ENCODE measurements around the gene STIM2.
"Not testable (repeated sequence)": the region's sequence is repeated elsewhere in the genome, so short reads cannot be mapped to it uniquely, and the experiment has no call there.

STIM2 gene

DNA sequence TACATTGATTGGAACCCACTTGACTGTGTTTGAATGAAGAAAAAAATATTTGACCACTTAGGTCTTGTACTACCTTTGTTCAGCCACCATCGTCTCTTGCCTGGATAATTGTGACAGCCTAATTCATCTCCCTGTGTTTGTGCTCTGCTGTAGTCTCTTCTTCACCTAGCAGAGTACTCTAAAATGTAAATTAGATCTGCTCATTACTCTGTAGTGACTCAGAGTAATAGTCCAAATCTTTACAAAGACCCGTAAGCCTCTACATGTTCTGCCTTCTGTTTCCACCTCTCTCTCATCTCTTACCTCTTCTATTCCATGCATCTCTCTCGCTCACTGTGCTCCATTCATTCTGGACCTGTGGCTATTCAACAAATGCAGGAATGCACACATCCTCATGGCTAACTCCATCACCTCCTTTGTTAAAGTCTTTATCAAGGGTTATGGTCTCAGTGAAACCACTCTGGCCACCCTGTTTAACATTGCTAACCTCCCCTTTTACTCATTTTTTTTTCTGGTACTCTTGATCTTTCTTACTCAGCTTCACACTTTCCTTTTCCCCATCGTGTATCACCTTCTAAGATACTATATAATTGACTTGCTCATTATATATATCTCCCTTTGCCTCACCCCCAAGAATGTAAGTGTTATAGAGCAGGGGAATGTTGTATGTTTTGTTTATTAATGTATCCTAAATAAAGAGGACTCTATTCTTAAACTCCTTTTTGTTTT is 98.4 kb downstream of the STIM2 start:
- no peak for DNase-seq

DNA sequence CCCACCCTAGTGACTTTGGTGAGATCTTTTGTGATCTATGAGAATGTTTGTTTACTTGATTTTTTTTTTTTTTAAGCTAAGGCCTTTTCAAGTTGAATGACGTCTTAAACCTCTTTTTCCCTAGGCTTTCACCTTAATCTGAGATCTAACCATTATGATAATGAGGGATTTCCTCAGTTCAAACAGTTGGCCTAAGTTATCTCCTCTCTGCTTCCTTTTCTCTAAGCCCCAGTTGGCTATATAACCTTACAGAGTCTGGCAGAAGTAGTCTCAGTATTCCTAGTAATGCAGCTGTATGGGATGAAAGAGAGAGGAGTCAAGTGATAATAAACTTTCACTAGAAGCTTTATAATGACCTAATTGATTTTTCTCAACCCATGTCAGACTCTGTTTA is 99.0 kb downstream of the STIM2 start:
- no peak for DNase-seq

DNA sequence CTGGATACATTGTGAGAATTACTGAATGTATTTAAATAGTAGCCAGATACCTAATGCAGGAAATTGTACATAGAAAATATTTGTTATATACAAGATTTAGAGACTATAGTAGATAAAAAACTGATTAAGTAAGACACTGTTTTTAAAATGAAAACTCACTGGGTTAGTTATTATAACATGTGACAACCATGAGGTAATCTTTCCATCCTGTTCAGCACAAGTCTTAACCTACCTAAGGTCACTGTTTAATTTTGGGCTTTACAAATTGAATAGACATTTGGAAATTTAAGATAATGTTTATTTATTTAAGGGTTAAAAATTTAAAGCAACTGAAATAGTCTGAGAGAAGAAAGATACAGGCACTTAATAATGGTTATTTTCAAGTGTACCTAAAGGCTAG is 102.1 kb downstream of the STIM2 start:
- DNase-seq, result no peak

DNA sequence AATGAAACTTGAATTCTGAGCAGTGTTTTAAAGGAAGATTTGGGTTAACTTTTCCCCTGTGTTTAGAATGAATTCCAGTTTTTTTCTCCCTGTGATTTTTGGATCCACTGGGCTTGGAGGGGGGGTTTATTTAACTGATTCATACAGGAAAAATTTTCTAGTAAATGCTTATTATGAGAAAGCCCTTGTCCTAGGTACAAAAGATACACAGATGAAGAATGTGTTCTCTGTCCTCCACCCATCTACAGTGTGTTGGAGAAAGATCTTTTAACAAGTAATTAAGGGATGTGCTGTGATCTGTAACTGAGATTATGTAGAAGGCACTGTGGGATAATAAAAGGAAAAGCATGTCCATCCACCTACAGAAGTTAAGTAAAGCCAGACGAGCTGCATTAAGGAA is 103.9 kb downstream of the STIM2 start:
- DNase-seq, result no peak

DNA sequence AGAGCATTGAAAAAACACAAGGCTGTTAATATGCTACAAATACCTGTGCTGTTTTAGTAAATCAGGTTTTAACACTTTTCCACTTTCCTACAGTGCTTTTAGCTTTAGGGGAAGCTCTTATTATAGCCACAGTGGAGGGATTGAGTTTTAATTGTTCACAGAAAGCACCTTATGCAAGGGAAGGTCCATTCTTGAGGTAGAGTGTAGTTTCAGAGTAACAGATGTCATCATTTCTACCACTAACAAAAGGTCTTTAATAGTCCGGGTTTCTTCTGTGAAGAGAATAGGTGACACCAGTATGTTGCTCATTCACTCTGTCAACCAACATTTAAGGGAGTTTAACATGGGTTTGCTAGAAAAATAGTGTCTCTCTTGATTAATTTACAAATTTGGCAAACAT is 104.4 kb downstream of the STIM2 start:
- no peak for DNase-seq

DNA sequence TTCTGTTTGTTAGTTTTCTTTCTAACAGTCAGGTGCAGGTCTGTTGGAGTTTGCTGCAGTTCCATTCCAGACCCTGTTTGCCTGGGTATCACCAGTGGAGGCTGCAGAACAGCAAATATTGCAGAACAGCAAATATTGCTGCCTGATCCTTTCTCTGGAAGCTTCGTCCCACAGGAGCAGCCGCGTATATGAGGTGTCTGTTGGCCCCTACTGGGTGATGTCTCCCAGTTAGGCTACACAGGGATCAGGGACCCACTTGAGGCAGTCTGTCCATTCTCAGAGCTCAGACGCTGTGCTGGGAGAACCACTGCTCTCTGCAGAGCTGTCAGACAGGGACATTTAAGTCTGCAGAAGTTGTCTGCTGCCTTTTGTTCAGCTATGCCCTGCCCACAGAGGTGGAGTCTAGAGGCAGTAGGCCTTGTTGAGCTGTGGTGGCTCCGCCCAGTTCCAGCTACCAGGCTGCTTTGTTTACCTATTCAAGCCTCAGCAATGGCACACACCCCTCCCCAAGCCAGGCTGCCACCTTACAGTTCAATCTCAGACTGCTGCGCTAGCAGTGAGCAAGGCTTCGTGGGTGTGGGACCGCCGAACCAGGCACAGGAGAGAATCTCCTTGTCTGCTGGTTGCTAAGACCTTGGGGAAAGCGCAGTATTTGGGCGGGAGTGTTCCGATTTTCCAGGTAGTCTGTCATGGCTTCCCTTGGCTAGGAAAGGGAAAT is 115.0 kb downstream of the STIM2 start:
- DNase-seq, result not testable (repeated sequence)

DNA sequence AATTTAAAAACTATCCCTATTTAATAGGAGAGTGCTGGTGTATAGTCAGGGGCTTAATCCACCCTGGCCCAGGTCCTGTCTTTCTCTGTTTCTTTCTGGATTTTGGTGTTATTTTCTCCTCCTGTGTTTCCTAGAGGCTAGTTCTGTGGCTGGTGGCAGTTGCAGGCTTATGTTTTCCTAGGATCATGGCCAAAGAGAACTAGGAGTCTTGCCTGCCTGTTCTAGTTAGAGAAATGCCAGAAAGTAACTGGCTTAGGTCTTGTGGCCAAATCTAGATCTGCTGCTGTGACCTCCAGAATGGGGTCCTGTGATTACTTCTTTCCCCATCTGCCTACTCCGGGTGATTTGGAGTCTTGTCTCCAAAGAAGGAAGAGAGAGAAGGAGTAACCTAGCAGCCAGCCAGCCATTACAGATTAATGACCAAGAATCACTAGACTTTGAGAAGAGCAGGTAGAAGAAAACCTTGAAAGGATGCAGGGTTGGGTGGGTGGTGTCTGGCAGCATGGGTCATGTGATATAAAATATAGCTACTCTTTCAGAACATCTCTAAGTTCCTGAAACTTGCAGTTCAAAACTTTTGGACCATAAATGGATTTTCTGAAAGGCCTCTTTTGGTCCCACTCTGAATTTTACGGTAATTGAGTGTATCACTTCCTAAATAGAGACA is 117.9 kb downstream of the STIM2 start:
- no peak for DNase-seq

DNA sequence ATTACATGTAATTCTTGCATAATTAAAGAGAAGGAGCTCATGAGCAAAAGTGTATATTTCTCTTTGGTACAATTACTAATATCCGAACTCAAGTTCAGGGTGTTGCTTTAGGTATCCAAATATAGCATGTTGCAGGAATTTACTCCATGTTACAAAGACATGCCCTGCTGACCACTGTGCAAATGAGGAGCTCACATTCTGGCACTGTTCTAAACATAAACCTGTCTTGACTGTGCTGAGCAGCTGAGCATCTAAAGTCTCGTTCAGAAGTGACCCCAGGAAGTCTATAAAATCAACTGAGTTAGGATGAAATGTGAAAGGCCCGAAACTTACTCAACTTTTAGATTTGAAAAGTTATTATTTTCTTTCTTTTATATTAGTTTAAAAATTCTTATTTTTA is 124.3 kb downstream of the STIM2 start:
- DNase-seq, result no peak

DNA sequence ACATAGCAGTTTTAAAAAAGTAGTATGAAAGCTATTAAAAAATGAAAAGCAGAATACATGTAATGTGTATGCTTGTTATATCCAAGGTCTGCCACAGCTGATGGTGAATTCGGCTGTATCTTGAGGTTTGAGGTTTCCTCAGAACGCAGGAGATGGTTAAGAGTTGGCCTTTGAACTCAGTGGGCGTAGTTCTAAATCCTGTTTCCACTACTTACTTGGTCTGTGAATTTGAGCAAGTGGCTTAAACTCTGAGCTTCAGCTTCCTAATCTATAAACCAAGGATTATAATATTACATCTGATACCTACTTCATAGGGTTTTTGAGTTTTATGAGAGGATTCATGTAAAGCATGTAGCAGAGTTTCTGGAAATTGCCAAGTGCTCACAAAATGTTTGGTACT is 125.2 kb downstream of the STIM2 start:
- DNase-seq, result no peak

DNA sequence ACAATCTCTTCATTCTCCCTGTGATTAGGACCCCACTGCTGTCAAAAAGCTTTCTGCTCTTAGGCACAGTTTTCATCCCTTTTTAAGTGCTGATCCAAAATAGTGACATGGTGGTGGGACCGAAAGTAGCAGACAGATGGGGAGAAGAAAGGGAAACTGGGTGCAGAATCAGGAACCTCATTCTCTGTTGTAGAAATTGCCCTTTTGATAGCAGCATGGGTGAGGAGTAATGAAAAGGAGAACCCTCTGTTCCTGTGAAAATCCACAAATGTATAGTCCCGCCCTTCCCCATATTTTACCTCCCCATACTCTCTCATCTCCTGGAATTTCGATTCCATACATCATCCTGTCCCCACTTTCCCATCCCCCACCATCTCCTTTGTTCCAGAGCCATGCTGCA is 126.5 kb downstream of the STIM2 start:
- no peak for DNase-seq

DNA sequence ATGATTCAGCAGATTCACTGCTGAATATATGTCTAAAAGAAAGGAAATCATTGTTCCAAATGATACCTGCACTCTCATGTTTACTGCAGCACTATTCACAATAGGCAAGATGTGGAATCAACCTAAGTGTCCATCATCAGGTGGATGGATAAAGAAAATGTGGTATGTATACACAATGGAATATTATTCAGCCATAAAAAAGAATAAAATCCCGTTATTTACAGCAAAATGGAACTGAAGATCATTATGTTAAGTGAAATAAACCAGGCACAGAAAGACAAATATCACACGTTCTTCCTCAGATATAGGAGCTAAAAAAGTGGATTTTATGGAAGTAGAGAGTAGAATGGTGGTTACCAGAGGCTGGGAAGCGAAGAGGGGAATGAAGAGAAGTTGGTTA is 130.4 kb downstream of the STIM2 start:
- no peak for DNase-seq

DNA sequence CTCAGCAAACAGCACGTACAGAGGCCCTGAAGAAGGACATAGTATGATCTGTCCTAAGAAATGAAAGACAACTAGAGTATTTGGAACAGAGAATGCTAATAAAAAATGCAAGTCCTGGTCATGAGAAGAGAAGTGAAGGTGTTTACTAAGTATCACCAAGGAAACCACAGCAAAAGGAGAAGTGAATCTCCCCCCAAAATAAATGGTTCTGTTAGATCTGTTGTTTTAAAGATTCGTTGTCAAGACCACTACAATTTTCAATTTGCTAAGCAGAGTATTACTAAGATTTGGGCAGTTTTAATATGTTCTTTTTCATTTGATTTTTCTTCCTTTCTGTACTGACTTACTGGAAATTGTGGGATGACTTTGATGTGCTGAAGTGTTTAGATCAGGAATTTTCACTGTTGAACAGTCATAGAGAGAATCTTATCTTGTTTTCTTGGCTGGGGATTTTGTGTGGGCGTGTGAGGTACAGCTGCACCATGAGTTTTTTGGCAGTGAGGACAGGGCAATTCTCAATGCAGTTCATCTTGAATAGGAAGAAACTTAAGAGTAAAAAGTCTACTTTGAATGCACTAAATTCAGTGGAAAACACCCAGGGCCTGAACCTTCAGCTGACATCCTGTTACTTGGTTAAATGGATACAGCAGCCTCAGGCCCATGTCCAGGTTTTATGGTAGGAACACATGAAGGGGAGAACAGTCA is 132.2 kb downstream of the STIM2 start:
- DNase-seq, result no peak

DNA sequence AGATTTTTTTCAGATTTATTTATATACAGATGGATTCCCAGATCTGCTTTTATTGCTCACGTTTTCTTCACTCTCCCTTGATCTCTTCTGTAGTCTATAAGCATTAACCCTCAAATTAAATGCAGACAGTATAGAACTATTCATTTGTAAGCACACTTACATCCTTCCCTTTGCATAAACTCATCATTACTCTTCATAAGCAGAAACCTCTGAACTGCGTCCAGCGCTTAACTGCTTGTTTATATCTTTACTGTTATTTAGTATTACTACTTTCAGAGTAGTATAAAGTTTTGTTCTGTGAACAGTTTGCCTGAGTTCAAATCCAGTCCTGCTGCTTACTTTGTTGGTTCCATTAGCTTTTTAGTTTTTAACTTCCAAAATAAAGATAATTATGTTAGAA is 132.9 kb downstream of the STIM2 start:
- no peak for DNase-seq

DNA sequence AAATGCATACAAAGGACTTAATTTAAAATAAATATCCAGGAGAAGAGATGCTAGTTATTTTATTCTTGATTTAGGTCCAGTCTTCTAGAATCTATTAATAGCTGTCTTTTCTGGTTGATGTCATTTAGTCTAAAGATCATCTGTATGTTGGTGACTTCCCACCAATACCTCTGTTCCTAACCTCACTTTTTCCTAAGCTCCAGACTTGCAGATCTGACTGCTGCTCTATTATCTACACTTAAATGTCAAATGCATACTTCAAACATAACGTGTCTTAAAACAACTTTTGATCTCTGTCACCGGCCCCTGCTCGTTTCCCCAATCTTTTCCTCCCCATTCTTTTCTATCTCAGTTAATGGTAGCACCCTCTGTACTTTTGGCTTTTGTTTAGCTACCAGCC is 133.3 kb downstream of the STIM2 start:
- no peak for DNase-seq

DNA sequence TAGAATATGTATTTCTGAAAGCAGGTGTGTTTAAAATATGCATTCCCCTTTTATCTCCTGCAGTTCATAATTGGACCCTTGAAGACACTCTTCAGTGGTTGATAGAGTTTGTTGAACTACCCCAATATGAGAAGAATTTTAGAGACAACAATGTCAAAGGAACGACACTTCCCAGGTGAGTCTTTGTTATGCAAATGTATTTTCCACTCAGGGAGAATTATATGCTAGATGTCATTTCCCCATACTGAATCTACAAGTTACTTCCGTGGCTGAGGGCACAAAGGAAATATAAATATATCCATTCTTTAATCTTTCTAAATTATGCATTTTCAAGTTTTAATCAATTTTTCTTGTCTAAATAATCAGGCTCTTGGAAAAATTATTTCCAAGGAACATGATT is 134.7 kb downstream of the STIM2 start:
- DNase-seq, result no peak

DNA sequence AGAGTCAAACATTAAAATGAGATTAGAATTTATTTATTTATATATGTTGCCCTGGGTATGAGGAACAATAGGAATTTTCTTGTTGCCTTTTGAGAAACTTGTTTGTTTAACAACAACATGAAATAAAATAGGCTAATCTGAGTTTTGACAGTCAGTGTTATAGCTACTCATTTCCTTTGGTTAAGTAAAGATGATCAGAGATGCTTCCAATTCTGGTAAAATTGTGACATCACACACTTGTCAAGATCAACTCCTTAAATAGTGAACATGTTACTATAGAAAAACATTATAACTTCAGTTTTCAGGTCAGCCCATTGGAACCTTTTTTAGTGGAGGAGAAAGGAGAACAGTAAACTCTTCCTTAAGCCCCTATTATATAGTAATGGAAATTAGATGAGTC is 136.1 kb downstream of the STIM2 start:
- DNase-seq, result no peak

DNA sequence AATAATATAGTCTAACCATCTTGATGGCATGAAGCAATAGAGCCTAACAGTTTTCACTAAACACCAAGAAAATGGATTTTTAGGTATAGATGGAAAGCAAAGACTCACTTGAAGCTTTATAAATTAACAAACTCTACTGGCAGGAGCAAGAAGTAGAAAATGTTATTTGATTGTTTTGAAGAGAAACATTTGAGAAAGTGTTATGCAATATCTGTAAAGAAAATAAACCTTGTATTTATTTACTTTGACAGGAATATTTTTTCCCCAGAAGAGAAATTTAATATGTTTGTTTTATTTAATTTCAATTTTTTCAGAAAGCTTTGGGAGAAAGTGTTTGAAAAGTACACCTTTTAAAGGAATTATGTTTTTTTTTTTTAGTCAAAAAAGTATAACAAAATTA is 139.0 kb downstream of the STIM2 start:
- DNase-seq, result no peak

DNA sequence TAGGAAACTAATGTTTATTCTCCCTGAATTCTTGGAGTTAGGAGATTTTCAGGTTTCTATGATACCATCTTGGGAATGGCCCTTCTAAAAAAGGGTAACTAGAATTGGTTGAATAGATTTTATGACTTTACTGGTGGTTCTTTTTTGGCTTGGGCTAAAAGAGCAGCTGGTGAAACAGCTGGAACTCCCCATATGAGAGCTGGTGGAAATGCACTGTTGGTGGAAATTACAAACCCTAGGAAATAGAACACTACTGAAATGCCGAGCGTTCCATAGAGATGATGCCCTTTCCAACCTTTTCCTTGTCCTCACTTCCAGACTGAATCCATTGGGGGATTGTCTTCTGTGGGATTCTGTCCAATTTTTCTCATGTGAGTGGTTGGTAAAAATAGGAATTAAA is 139.5 kb downstream of the STIM2 start:
- no peak for DNase-seq

DNA sequence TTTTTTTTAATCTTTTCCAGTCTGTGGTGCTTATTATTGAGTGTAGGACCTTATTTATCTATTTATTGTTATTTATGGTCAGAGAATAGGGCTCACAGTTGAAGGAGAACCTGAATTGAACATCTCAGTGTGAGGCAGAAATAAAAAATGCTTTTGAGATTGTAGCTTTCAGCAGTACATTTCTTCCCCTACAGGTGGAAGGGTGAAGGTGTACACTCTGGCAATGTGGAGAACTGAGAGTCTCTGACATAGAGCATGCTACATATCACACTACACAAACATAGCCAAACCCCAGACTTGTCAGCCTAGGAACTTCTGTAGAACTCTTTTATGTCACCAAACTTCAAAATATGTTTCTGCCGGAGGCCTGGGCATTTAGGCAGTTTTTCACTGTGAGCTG is 140.2 kb downstream of the STIM2 start:
- no peak for DNase-seq

DNA sequence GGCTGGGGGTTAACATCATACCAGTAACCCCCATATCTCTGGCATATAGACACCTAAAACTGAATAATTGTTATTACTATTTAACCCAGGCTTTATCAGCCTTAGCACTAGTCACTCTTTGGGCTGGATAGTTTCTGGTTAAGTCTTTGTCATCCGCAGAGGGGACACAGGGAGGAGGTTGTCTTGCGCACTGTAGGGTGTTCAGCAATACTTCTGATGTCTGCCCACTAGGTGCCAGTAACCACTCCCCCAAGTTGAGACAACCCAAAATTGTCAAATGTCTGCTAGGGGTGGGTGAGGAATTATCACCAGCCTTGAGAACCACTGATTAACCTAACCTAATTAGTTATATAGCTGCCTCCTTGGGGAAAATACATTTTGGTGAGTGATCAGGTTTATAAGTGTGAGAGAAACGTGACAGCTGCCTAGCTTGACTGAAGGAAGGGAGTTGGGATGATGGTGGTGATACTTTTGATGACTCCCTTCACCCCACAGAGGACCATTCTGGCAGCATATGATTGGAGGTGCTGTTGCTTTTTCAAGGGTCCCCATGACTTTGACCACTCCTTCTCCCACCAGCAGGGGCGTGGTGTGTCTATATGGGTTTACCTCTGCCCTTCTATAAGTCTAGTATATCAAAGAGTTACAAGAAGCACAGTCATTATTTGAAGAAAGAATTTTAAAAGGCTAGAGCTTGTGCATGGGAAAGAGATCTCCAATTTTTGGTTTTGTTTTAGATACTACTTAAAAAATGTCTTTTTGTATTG is 140.9 kb downstream of the STIM2 start:
- no peak for DNase-seq

DNA sequence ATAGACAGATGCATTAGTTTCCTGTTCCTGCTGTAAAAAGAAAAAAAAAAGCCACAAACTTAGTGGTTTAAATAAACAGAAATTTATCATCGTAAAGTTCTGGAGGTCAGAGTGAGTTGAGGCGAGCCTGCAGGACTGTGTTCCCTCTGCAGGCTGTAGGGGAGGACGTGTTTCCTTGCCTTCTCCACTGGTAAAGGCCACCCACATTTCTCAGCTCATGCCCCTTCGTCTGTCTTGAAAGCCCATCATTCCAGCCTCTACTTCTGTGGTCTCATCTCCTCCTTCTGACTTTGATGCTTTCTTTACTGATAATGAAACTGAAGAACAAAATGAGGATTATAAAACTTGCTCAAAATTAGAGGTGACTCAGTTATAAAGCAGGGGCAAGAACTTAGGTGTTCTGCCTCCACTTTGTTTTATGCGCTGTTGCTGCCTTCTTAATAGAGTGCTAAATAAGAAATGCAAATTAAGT is 143.0 kb downstream of the STIM2 start:
- DNase-seq, result no peak

DNA sequence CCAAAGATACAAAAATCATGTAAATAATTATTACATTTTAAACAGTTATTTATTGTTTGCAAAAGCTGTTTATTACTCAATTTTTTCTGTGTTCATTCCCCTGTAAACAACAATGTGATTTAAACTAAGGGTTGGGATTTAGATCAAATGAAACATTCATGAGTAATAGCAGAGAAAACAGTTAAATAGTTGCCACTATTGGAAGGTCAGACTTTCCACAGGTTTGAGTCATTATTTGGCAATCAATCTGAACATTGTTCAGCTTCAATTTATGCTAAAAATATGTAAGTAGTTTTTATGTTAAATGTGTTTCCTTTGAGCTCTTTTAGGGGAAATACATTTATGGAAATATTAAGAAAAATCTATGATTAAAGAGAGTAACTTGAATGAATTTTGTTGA is 144.9 kb downstream of the STIM2 start:
- DNase-seq, result no peak
